Measurements from ENCODE around the gene NCK2.

DNA sequence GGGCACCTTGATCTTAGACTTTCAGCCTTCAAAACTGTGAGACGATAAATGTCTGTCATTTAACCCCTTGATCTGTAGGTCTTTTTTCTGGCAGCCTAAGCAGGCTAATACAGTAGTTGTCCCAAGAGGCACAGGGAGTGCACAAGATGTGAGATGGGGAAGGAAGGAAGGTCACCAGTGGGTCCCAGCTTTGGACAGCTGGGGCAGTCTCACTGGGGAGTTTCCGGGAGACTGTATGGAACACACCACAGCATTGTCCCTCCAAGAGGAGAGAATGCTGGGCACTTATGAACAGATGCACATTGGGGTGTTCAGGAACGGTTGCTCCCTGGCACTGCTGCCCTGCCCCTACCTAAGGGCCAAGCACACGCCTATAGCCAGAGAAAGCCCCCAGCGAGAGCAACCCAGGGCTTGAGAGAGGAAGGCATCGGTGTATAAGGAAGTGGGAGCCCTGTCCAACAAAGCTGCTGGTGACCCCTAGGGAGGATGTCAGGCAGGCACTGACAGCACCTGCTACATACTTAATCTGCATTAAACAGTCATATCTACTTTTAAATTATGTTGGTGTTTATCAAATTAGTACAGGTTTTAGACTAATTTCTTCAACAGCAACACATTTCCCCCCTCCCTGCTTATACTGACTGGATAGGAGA lies 11.6 kb upstream of the NCK2 start:
- TF ChIP-seq, protein P1, sequence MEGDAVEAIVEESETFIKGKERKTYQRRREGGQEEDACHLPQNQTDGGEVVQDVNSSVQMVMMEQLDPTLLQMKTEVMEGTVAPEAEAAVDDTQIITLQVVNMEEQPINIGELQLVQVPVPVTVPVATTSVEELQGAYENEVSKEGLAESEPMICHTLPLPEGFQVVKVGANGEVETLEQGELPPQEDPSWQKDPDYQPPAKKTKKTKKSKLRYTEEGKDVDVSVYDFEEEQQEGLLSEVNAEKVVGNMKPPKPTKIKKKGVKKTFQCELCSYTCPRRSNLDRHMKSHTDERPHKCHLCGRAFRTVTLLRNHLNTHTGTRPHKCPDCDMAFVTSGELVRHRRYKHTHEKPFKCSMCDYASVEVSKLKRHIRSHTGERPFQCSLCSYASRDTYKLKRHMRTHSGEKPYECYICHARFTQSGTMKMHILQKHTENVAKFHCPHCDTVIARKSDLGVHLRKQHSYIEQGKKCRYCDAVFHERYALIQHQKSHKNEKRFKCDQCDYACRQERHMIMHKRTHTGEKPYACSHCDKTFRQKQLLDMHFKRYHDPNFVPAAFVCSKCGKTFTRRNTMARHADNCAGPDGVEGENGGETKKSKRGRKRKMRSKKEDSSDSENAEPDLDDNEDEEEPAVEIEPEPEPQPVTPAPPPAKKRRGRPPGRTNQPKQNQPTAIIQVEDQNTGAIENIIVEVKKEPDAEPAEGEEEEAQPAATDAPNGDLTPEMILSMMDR (IDR thresholded peaks at IDR 0.05): no peak
- no peak for TF ChIP-seq POLR2A (IDR thresholded peaks at IDR 0.05)
